ENCODE data around the gene CILP2.

CILP2 gene

GRCh38 chr19:19504754-19505668, 33.1 kb upstream of the CILP2 start:
- no peak for DNase-seq
- in situ Hi-C loops (cut with HindIII; ENCODE audit: low pct_ligation_motif_present, low pct_unique_long_range_greater_than_20kb, low sequenced_read_pairs), result no loop called here

- in situ Hi-C loops (cut with HindIII; ENCODE audit: low pct_ligation_motif_present, low pct_unique_long_range_greater_than_20kb, low sequenced_read_pairs), result no loop called here
- no peak for DNase-seq
These were observed 32.3 kb upstream of the CILP2 start for GRCh38 chr19:19505669-19506326.

GRCh38 chr19:19506592-19506991, 31.5 kb upstream of the CILP2 start:
- no peak for DNase-seq
- in situ Hi-C loops (cut with HindIII; ENCODE audit: low pct_ligation_motif_present, low pct_unique_long_range_greater_than_20kb, low sequenced_read_pairs), result no loop called here

- DNase-seq, result no peak
- in situ Hi-C loops (cut with HindIII; ENCODE audit: low pct_ligation_motif_present, low pct_unique_long_range_greater_than_20kb, low sequenced_read_pairs), result no loop called here
These were observed 30.7 kb upstream of the CILP2 start for GRCh38 chr19:19507354-19507753.

GRCh38 chr19:19508217-19508616, 29.8 kb upstream of the CILP2 start:
- no peak for DNase-seq
- in situ Hi-C loops (cut with HindIII; ENCODE audit: low pct_ligation_motif_present, low pct_unique_long_range_greater_than_20kb, low sequenced_read_pairs), result no loop called here

- in situ Hi-C loops (cut with HindIII; ENCODE audit: low pct_ligation_motif_present, low pct_unique_long_range_greater_than_20kb, low sequenced_read_pairs), result no loop called here
These were observed 27.6 kb upstream of the CILP2 start for GRCh38 chr19:19510432-19510831.

GRCh38 chr19:19513682-19514081, 24.4 kb upstream of the CILP2 start:
- in situ Hi-C loops (cut with HindIII; ENCODE audit: low pct_ligation_motif_present, low pct_unique_long_range_greater_than_20kb, low sequenced_read_pairs), result no loop called here
- no peak for DNase-seq

More at GRCh38 chr19:19510432-19510831, 27.6 kb upstream of the CILP2 start:
- DNase-seq, result no peak

GRCh38 chr19:19514215-19514657, 23.8 kb upstream of the CILP2 start:
- in situ Hi-C loops (cut with HindIII; ENCODE audit: low pct_ligation_motif_present, low pct_unique_long_range_greater_than_20kb, low sequenced_read_pairs), result no loop called here
- DNase-seq, result no peak

GRCh38 chr19:19514881-19515641, 23.0 kb upstream of the CILP2 start, which contains the start of gene TSSK6:
Gene TSSK6, minus strand, starts transcription at chr19:19515548. Its CDS starts 121 bp downstream, at chr19:19515427.
- in situ Hi-C loops (cut with HindIII; ENCODE audit: low pct_ligation_motif_present, low pct_unique_long_range_greater_than_20kb, low sequenced_read_pairs), result no loop called here
- DNase-seq, result no peak

- peak; percentile 89 for DNase-seq
- in situ Hi-C loops (cut with HindIII; ENCODE audit: low pct_ligation_motif_present, low pct_unique_long_range_greater_than_20kb, low sequenced_read_pairs), result no loop called here
These were observed 22.2 kb upstream of the CILP2 start, which contains the start of gene NDUFA13 for GRCh38 chr19:19515642-19516519. Gene NDUFA13, plus strand, starts transcription at chr19:19516225. Its CDS starts 14 bp downstream, at chr19:19516239.

GRCh38 chr19:19517235-19517619, 20.8 kb upstream of the CILP2 start:
- in situ Hi-C loops (cut with HindIII; ENCODE audit: low pct_ligation_motif_present, low pct_unique_long_range_greater_than_20kb, low sequenced_read_pairs), result no loop called here
- no peak for DNase-seq

GRCh38 chr19:19520989-19521388, 17.1 kb upstream of the CILP2 start:
- in situ Hi-C loops (cut with HindIII; ENCODE audit: low pct_ligation_motif_present, low pct_unique_long_range_greater_than_20kb, low sequenced_read_pairs), result no loop called here
- DNase-seq, result no peak

- DNase-seq, result no peak
- in situ Hi-C loops (cut with HindIII; ENCODE audit: low pct_ligation_motif_present, low pct_unique_long_range_greater_than_20kb, low sequenced_read_pairs), result no loop called here
These were observed 14.9 kb upstream of the CILP2 start for GRCh38 chr19:19523177-19523576.

- no peak for DNase-seq
- in situ Hi-C loops (cut with HindIII; ENCODE audit: low pct_ligation_motif_present, low pct_unique_long_range_greater_than_20kb, low sequenced_read_pairs), result no loop called here
These were observed 14.0 kb upstream of the CILP2 start for GRCh38 chr19:19524053-19524452.

- DNase-seq, result no peak
- in situ Hi-C loops (cut with HindIII; ENCODE audit: low pct_ligation_motif_present, low pct_unique_long_range_greater_than_20kb, low sequenced_read_pairs), result no loop called here
These were observed 12.3 kb upstream of the CILP2 start for GRCh38 chr19:19525611-19526380.

GRCh38 chr19:19526581-19527370, 11.3 kb upstream of the CILP2 start:
- in situ Hi-C loops (cut with HindIII; ENCODE audit: low pct_ligation_motif_present, low pct_unique_long_range_greater_than_20kb, low sequenced_read_pairs), result no loop called here
- DNase-seq, result no peak

- DNase-seq, result no peak
- in situ Hi-C loops (cut with HindIII; ENCODE audit: low pct_ligation_motif_present, low pct_unique_long_range_greater_than_20kb, low sequenced_read_pairs), result no loop called here
These were observed 10.8 kb upstream of the CILP2 start for GRCh38 chr19:19527371-19527656.

Measured in ACHN (cell line).